Left lung (tissue), 10 donors: ENCODE measurements around the gene NCKAP5L. TPM values are rescaled to one million over a fixed set of nuclear protein-coding genes. Genes with fewer than 3 reads are reported as not detected.

Experiments used
- ATAC-seq: fragments of 200-7000 bp; cut with Tn5 transposase; one replicate; pipeline ENCODE4 v1.9.1; 2020; ENCODE audit warnings: moderate library complexity
- DNase-seq, 4 donors: peaks; one replicate each; pipeline ENCODE4 v3.0.0-alpha.2; 2013 to 2020
- H3K27ac ChIP-seq, 2 donors: fragments of 200-600 bp; sonication (generic) in 1 of 2; one replicate each; pipeline versions ENCODE4 v1.5.0 to v1.8.0; 2020 to 2021
- H3K27me3 ChIP-seq, 2 donors: fragments of 200-600 bp; sonication (generic) in 1 of 2; one replicate each; pipeline versions ENCODE4 v1.5.0 to v1.8.0; 2020 to 2021
- H3K36me3 ChIP-seq, 2 donors: fragments of 200-600 bp; sonication (generic) in 1 of 2; one replicate each; pipeline versions ENCODE4 v1.5.0 to v1.8.0; 2020 to 2021
- H3K4me1 ChIP-seq, 2 donors: fragments of 200-600 bp; one replicate each; pipeline ENCODE4 v1.8.0; 2021
- H3K4me3 ChIP-seq, 2 donors: fragments of 200-600 bp; sonication (generic) in 1 of 2; one replicate each; pipeline versions ENCODE4 v1.5.0 to v1.8.0; 2020 to 2021; ENCODE audit warnings: mild to moderate bottlenecking in 1 of 2
- H3K9me3 ChIP-seq, 2 donors: fragments of 200-600 bp; sonication (generic) in 1 of 2; one replicate each; pipeline versions ENCODE4 v1.5.0 to v1.8.0; 2020 to 2021
- CTCF ChIP-seq, 2 donors: fragments of 200-600 bp; sonication (generic) in 1 of 2; IDR thresholded peaks; one replicate each; pipeline versions ENCODE4 v1.5.0 to v1.8.0; 2021; ENCODE audit warnings: antibody characterized with exemption in 2 of 2
- intact Hi-C, 2 donors: fragments of 100-400 bp; cut with DNase I; formaldehyde crosslinking; loops; one replicate each; pipeline versions ENCODE4 v1.11.2 to v1.14.2; 2022
- polyA plus RNA-seq, 6 donors: library from polyadenylated mRNA; unstranded; fragments of 120-200 nt; gene quantifications; one replicate each; pipeline ENCODE4 v1.2.1, GENCODE V29; 2013; ENCODE audit not compliant: insufficient read length in 6 of 6
- total RNA-seq, 2 donors: library from RNA; stranded (reverse); fragmentation: NEBNext Ultra II Directional; extraction: Animal tissue kit (Norgen Biotek cat#: 25700); gene quantifications; one replicate each; pipeline ENCODE4 v1.2.1, GENCODE V29; 2021
- donor health status: DM: no; HTN: yes; CAD: no.
- donor health status: DM: no; HTN: no; CAD: no.

NCKAP5L gene
- total and polyA plus RNA-seq, 8 donors, result 16.4 to 29.9 (median 21.9) TPM

- no peak for DNase-seq
- no peak overlapping the region for H3K27ac ChIP-seq
- no peak overlapping the region for H3K4me3 ChIP-seq
- intact Hi-C loops, result no loop called here
- H3K4me1 ChIP-seq, result no peaks in the 10 kb centered on the region
- no peaks in the 10 kb centered on the region for H3K9me3 ChIP-seq
- no peak for TF ChIP-seq CTCF (IDR thresholded peaks at IDR 0.05)
- H3K27me3 ChIP-seq, result peaks cover 0 to 26% of the 10 kb centered on the region in 2 donors
- ATAC-seq, result no peak
- H3K36me3 ChIP-seq, result no peaks in the 10 kb centered on the region
These were observed 25.5 kb upstream of the NCKAP5L start for GRCh38 chr12:49853671-49854070.

- DNase-seq (no peak), ATAC-seq (no peak)
- Histone ChIP-seq H3K4me1 (peaks cover 4 to 7% of the 10 kb centered on the region in 2 donors), H3K4me3 (no peak overlapping the region), H3K9me3 (no peaks in the 10 kb centered on the region), H3K27me3 (peaks cover 0 to 31% of the 10 kb centered on the region in 2 donors), H3K36me3 (no peaks in the 10 kb centered on the region), H3K27ac (no peak overlapping the region)
- TF ChIP-seq CTCF (IDR thresholded peaks at IDR 0.05), result no peak
- intact Hi-C loops, result no loop called here
These were observed 18.9 kb upstream of the NCKAP5L start for GRCh38 chr12:49847161-49847560.

- Histone ChIP-seq H3K9me3 (no peaks in the 10 kb centered on the region), H3K36me3 (no peaks in the 10 kb centered on the region), H3K27ac (no peak overlapping the region), H3K4me1 (peaks cover 8 to 18% of the 10 kb centered on the region in 2 donors), H3K27me3 (peaks cover 0 to 31% of the 10 kb centered on the region in 2 donors), H3K4me3 (no peak overlapping the region)
- TF ChIP-seq CTCF (IDR thresholded peaks at IDR 0.05), result no peak
- DNase-seq (no peak), ATAC-seq (no peak)
- intact Hi-C loops, result no loop called here
These were observed 17.8 kb upstream of the NCKAP5L start for GRCh38 chr12:49846032-49846431.

- H3K36me3 ChIP-seq, result no peaks in the 10 kb centered on the region
- H3K27me3 ChIP-seq, result peaks cover 0 to 16% of the 10 kb centered on the region in 2 donors
- TF ChIP-seq CTCF (IDR thresholded peaks at IDR 0.05), result no peak
- DNase-seq (no peak), ATAC-seq (no peak)
- peaks cover 8 to 19% of the 10 kb centered on the region in 2 donors for H3K4me1 ChIP-seq
- peak overlapping the region in 1 of 2 donors; percentile 87 for H3K27ac ChIP-seq
- intact Hi-C loops, result no loop called here
- no peak overlapping the region for H3K4me3 ChIP-seq
- H3K9me3 ChIP-seq, result no peaks in the 10 kb centered on the region
These were observed 15.7 kb upstream of the NCKAP5L start for GRCh38 chr12:49843876-49844437.

GRCh38 chr12:49843411-49843810 lies 15.2 kb upstream of the NCKAP5L start:
- peak overlapping the region; percentile 65 to 73 for H3K4me3 ChIP-seq
- peak overlapping the region; percentile 87 to 93 for H3K27ac ChIP-seq
- no peak for DNase-seq
- ATAC-seq, result peak; percentile 3
- no peaks in the 10 kb centered on the region for H3K9me3 ChIP-seq
- H3K36me3 ChIP-seq, result no peaks in the 10 kb centered on the region
- peaks cover 0 to 11% of the 10 kb centered on the region in 2 donors for H3K27me3 ChIP-seq
- no peak for TF ChIP-seq CTCF (IDR thresholded peaks at IDR 0.05)
- intact Hi-C loops, result no loop called here
- H3K4me1 ChIP-seq, result peaks cover 8 to 19% of the 10 kb centered on the region in 2 donors
